GM21717 (cell line): ENCODE results near the gene PLET1.

Source experiments
- ATAC-seq: cut with Tn5 transposase; IDR thresholded peaks from one replicate; pipeline ENCODE4 v1.9.1; 2021; ENCODE audit warnings: mild to moderate bottlenecking, moderate library complexity; ENCODE audit not compliant: unreplicated experiment

PLET1 gene

GRCh38 chr11:112260490-112260889, at the start of gene PLET1:
TSS of gene PLET1 (minus strand) at chr11:112260860. CDS start at chr11:112260589, 271 bp downstream.
- no peak for ATAC-seq

DNA sequence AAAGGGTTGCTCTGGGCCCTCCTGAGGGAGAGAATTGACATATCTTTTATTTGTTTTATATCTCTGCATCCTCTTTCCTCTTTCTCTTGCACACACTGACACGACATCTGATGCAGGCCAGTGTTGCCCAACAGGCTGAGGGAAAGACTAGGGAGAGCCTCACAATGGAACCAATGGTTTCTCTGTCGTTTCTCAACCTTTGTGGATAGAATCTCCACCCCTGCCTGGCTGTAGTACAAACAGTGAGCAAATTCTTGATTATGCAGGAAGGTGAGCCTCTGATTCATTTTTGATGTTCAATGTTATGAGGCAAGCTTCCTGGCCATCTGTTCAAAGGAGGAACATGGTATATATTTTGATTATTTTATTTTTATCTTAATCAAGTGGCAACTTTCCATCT, 49.8 kb upstream of the PLET1 start:
- ATAC-seq = no peak

GRCh38 chr11:112308651-112309050, 48.0 kb upstream of the PLET1 start:
- ATAC-seq = no peak

- ATAC-seq = no peak
Measured at GRCh38 chr11:112307616-112308015, 47.0 kb upstream of the PLET1 start.

GRCh38 chr11:112306230-112306629, 45.6 kb upstream of the PLET1 start:
- ATAC-seq = no peak

GRCh38 chr11:112304914-112305313, 44.3 kb upstream of the PLET1 start:
- ATAC-seq = no peak

DNA sequence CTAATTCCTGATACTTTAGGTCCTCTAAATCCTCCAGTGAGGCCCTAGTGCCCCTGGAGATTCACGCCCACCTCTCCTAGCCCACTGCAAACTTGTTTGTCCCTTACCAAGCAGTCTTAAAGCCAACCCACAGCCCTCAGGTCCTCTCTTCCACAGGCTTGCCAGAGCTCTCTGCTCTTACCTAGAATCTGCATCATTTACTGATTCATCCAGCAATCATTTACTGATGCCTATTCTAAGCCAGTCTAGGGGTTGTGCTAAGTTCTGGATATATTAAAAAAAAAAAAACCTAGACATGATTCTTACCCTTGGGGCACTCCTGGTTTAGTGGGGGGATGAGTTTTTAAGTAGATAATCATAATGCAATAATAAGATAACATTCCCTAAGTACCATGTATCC, 43.0 kb upstream of the PLET1 start:
- no peak for ATAC-seq

GRCh38 chr11:112302226-112302868, 41.7 kb upstream of the PLET1 start:
- no peak for ATAC-seq

DNA sequence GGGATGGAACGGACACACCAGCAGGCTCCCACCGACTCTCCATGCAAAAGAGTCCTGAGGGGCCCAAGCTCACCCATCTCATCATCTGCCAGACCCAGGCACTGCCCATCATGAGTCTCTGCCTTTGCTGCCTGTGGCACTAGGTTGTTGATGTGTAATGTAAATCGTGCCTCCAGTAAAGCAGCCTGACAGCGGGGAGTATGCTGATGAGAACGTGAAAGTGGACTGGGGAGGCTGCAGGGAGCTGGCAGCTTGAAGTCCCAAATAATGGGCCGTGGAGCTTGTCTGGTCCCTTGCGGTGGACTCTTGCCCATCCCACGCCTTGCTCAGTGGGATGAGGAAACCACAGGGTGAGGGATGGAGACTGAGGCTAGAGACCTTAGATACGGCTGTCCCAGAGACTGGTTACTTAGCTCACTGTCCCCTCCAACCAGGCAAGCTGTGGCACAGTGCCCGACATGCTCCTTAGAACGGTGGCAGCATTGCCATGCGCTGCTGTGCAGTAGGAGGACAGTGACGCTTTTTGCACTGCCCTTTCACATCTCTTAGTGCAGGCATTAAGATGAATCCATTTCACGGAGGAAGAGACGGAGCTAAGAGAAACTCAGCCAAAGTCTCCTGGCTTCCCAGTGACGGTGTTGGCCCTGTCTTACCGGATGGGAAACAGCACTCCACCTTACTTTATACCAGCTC, 39.6 kb upstream of the PLET1 start:
- ATAC-seq = no peak

- no peak for ATAC-seq
Measured at GRCh38 chr11:112298535-112298934, 37.9 kb upstream of the PLET1 start.

DNA sequence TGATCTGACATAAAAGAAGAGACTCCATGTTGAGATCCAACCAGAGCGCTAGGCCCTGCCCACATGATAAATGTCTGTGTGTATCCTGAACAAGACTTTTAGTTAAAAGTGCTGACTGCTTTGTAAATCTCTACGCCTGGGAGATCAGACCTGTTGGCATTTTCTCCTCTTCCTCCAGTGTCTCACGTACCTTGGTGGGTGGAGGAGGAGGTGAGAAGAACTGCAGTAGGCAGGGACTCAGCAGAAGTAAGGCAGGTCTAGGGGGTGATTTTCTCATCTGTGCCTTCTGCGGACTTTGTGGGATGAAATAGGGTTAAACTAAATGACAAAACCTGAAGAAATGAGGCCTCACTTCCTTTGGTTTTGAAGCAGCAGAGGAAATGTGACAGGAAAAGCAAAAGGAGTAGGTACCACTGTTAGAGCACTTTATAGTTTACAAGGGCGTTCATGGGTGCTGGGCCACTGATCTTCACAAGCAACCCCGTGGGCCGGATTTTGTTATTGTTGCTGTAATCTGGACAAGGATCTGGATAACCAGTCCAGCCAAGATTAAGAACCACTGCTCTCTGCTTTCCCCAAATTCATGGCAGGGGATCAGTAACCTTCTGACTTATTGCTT, 36.7 kb upstream of the PLET1 start:
- no peak for ATAC-seq

DNA sequence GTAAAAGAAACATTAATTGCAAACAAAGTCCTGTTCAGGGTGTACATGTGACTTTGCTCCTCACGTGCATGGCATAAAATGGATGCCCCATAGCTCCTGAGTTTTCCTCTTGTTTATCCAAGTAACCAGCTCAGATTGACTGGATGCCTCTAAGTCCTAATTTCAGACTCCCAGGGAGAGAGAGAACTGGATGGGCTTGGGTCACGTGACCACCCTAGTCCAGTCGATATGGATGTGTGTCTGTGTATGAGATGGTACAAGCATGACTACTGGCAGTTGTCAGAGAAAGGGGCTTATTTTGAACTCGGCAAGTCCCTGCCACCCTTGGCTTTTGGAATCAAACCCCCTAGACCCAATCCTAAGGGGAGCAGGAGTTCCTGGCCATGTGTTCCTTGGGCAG, 35.4 kb upstream of the PLET1 start:
- ATAC-seq = no peak

- ATAC-seq = no peak
Measured at GRCh38 chr11:112294688-112295340, 34.2 kb upstream of the PLET1 start.

DNA sequence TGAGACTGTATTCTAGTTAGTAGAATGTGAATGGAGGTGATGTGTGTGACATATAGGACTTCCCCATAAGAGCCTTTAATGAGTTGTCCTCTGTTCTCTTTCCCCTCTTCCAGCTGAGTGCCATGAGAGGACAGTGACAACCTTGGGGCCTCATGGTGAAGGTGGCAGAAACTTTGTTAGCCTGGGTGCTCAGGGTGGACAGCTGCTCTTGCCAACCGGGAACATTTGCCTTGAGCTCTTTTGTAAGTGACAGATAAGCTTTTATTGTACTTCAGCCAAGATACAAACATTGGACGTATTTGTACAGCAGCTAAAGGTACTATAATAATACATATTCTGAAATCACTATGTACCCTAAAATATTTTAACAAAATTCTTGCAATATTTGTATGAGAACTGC, 33.0 kb upstream of the PLET1 start:
- no peak for ATAC-seq

- no peak for ATAC-seq
Measured at GRCh38 chr11:112292785-112293407, 32.2 kb upstream of the PLET1 start.

DNA sequence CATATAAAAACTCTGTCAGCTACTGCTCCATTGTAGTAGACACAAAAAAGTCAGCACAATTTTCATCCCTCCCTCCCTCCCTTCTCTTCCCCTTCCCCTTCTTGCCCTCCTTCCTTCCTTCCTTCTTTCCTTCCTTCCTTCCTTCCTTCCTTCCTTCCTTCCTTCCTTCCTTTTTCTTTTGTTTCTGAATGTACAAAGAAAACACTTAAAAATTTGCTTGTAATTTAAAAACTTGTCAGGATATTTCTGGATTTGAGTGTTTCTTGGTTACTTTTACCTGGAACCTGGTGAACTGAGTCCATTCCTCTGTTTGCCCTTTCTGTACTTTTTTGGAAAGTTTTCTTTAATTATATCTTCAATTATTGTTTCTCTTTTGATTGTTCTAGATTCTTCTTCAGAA, 31.5 kb upstream of the PLET1 start:
- no peak for ATAC-seq

DNA sequence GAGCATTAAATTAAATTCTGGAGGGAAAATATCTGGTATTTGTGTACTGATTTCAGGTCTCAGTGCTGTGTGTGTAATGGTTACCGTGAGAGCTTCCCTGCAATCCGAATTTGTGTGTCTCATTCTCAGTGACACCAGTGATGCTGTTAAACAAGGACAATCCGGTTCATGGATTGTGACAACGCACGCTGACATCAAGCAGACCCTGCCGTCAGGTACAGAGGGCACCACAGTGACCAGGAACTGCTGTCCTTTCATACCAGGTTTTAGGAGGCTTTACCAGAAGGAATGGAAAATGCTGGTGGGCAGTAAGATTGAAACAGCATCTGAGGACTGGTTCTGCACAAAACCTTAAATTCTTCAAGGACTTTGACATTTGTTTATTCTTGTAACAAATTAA, 30.5 kb upstream of the PLET1 start:
- ATAC-seq = no peak

GRCh38 chr11:112290493-112290850, 29.8 kb upstream of the PLET1 start:
- no peak for ATAC-seq

- ATAC-seq = peak; percentile 91
Measured at GRCh38 chr11:112289588-112290492, 29.2 kb upstream of the PLET1 start.

DNA sequence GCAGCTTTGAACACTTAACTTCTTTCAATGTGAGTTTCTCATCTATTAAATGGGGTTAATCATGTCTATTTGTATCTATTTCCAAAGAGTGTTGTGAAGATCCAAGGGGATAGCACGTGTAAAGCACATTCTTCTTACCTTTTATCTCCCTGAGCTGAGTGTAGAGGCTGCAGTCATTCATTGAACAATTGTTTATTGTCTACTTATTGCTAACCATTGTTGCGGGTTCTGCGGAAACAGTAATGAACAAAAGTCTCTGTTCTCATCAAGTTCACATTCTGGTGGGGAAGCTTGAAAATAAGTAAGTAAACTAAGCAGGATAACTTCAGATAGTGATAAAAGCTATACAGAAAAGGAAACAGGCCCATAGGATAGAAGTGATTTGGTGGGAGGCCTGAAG, 27.4 kb upstream of the PLET1 start:
- no peak for ATAC-seq
